ENCODE data around the gene MYO10.

DNA sequence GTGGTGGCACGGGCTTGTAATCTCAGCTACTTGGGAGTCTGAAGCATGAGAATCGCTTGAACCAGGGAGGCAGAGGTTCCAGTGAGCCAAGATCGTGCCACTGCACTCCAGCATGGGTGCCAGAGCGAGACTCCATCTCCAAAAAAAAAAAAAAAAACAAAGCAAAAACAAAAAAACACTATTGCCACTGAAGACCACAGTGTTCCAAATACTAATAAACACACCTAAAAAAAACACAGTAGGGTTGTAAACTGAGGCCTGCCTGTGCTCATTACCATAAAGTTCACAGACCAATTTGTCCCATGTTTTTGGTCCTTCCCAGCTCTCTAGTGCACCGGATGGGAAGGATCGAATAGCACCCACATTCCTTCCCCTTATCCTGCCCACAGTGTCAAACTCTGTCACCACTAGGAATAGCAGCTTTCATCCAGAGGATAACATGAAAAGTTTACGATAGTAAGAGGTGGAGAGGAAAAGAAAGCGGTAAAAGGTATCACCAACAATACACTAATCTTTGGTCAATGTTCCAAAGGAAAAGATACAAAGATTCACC is 49.2 kb downstream of the MYO10 start:
- no peak for TF ChIP-seq EP300 (IDR thresholded peaks at IDR 0.05)
- TF ChIP-seq, protein P1, sequence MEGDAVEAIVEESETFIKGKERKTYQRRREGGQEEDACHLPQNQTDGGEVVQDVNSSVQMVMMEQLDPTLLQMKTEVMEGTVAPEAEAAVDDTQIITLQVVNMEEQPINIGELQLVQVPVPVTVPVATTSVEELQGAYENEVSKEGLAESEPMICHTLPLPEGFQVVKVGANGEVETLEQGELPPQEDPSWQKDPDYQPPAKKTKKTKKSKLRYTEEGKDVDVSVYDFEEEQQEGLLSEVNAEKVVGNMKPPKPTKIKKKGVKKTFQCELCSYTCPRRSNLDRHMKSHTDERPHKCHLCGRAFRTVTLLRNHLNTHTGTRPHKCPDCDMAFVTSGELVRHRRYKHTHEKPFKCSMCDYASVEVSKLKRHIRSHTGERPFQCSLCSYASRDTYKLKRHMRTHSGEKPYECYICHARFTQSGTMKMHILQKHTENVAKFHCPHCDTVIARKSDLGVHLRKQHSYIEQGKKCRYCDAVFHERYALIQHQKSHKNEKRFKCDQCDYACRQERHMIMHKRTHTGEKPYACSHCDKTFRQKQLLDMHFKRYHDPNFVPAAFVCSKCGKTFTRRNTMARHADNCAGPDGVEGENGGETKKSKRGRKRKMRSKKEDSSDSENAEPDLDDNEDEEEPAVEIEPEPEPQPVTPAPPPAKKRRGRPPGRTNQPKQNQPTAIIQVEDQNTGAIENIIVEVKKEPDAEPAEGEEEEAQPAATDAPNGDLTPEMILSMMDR (IDR thresholded peaks at IDR 0.05): no peak
